Measurements from ENCODE around the gene MS4A15. TPM values are rescaled to one million over a fixed set of nuclear protein-coding genes. Genes with fewer than 3 reads are reported as not detected.

MS4A15 gene
- total and polyA plus RNA-seq, 9 donors: 0.15 to 1.1 (median 0.33) TPM; not detected in 6

- TF ChIP-seq POLR2A (IDR thresholded peaks at IDR 0.05) (no peak), EP300 (IDR thresholded peaks at IDR 0.05) (no peak)
- TF ChIP-seq, protein P1, sequence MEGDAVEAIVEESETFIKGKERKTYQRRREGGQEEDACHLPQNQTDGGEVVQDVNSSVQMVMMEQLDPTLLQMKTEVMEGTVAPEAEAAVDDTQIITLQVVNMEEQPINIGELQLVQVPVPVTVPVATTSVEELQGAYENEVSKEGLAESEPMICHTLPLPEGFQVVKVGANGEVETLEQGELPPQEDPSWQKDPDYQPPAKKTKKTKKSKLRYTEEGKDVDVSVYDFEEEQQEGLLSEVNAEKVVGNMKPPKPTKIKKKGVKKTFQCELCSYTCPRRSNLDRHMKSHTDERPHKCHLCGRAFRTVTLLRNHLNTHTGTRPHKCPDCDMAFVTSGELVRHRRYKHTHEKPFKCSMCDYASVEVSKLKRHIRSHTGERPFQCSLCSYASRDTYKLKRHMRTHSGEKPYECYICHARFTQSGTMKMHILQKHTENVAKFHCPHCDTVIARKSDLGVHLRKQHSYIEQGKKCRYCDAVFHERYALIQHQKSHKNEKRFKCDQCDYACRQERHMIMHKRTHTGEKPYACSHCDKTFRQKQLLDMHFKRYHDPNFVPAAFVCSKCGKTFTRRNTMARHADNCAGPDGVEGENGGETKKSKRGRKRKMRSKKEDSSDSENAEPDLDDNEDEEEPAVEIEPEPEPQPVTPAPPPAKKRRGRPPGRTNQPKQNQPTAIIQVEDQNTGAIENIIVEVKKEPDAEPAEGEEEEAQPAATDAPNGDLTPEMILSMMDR (IDR thresholded peaks at IDR 0.05): no peak
- DNase-seq: no peak
- intact Hi-C loops (cut with DNase I): no loop called here
- Histone ChIP-seq H3K36me3 (no peaks in the 10 kb centered on the region), H3K4me1 (ENCODE audit: insufficient read depth) (no peaks in the 10 kb centered on the region), H3K27me3 (no peaks in the 10 kb centered on the region), H3K27ac (no peak within 1 kb of the TSS), H3K9me3 (no peaks in the 10 kb centered on the region), H3K4me3 (no peak within 1 kb of the TSS)
- WGBS, 3 donors: 74 to 88% (median 83%) methylated on average over 3 of the region's 3 CpGs
These were observed 32.2 kb upstream of the MS4A15 start, which contains the start of gene MS4A18 for GRCh38 chr11:60724420-60724819. MS4A18 (plus strand) TSS chr11:60724720.

GRCh38 chr11:60725592-60725991, 31.1 kb upstream of the MS4A15 start:
- Histone ChIP-seq H3K27ac (no peak overlapping the region), H3K27me3 (no peaks in the 10 kb centered on the region), H3K9me3 (no peaks in the 10 kb centered on the region), H3K4me1 (ENCODE audit: insufficient read depth) (no peaks in the 10 kb centered on the region), H3K36me3 (no peaks in the 10 kb centered on the region), H3K4me3 (no peak overlapping the region)
- TF ChIP-seq EP300 (IDR thresholded peaks at IDR 0.05): no peak
- TF ChIP-seq POLR2A (IDR thresholded peaks at IDR 0.05): no peak
- TF ChIP-seq, protein P1 (IDR thresholded peaks at IDR 0.05): no peak
- no peak for DNase-seq
- intact Hi-C loops (cut with DNase I): no loop called here
- WGBS, 3 donors: 10 to 22% (median 20%) methylated on average over 1 of the region's 1 CpG

DNA sequence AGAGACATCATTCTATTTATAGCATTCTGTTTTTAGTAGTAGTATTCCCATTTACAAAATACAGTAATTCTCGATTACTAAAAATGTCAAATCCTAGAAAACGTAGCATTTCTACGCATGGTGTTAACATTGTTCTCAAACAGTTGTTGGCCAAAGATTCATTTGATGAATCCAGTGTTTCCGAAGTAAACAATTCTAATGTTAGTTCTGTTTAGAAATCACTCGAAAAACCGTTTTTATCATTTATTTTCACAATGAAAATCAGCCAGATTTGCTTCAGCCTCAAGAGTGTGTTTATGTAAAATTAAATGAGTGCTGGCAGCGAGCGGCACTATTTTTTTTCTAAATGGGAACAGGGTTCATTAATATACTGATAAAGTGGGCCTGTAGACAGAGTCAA, 25.1 kb upstream of the MS4A15 start:
- Histone ChIP-seq H3K9me3 (no peaks in the 10 kb centered on the region), H3K36me3 (no peaks in the 10 kb centered on the region), H3K27ac (no peak overlapping the region), H3K4me3 (no peak overlapping the region), H3K4me1 (ENCODE audit: insufficient read depth) (no peaks in the 10 kb centered on the region), H3K27me3 (no peaks in the 10 kb centered on the region)
- intact Hi-C loops (cut with DNase I): no loop called here
- no peak for DNase-seq
- no peak for TF ChIP-seq EP300 (IDR thresholded peaks at IDR 0.05)
- TF ChIP-seq, protein P1 (IDR thresholded peaks at IDR 0.05): no peak
- no peak for TF ChIP-seq POLR2A (IDR thresholded peaks at IDR 0.05)
- 6 to 19% (median 9%) methylated on average over 8 of the region's 8 CpGs for WGBS, 3 donors

- Histone ChIP-seq H3K27me3 (no peaks in the 10 kb centered on the region), H3K27ac (no peak overlapping the region), H3K4me1 (ENCODE audit: insufficient read depth) (no peaks in the 10 kb centered on the region), H3K4me3 (no peak overlapping the region), H3K9me3 (no peaks in the 10 kb centered on the region), H3K36me3 (no peaks in the 10 kb centered on the region)
- intact Hi-C loops (cut with DNase I): no loop called here
- TF ChIP-seq, protein P1 (IDR thresholded peaks at IDR 0.05): no peak
- TF ChIP-seq EP300 (IDR thresholded peaks at IDR 0.05) (no peak), POLR2A (IDR thresholded peaks at IDR 0.05) (no peak)
- WGBS, 3 donors: 86 to 92% (median 90%) methylated on average over 4 of the region's 4 CpGs
- no peak for DNase-seq
These were observed 22.4 kb upstream of the MS4A15 start for GRCh38 chr11:60734279-60734678.

Measured in ovary (tissue), 9 donors.